GM10266 (cell line): ENCODE measurements around the gene ARMC5.

Experiments
- DNase-seq: peaks from one replicate; pipeline ENCODE4 v3.0.0; 2012; ENCODE audit errors: extremely low spot score
- CTCF ChIP-seq: IDR thresholded peaks from 2 replicates; pipeline ENCODE4 v1.5.1; 2012; ENCODE audit warnings: mild to moderate bottlenecking, low read depth; ENCODE audit not compliant: control insufficient read depth, insufficient read depth; ENCODE audit errors: missing control alignments

ARMC5 gene

GRCh38 chr16:31458073-31458843 is 1.0 kb upstream of the ARMC5 start:
- no peak for TF ChIP-seq CTCF
- no peak for DNase-seq

- TF ChIP-seq CTCF: no peak
- DNase-seq: peak; percentile 99
Measured at GRCh38 chr16:31459687-31460581, 633 bp downstream of the ARMC5 start.

GRCh38 chr16:31460582-31461002 is 1.3 kb downstream of the ARMC5 start:
- peak; percentile 73 for TF ChIP-seq CTCF

GRCh38 chr16:31461201-31461920 is 2.1 kb downstream of the ARMC5 start:
- TF ChIP-seq CTCF: no peak
- DNase-seq: no peak

More at GRCh38 chr16:31460582-31461002, 1.3 kb downstream of the ARMC5 start:
- peak; percentile 55 for DNase-seq

GRCh38 chr16:31461921-31462804 is 2.9 kb downstream of the ARMC5 start:
- DNase-seq: no peak
- no peak for TF ChIP-seq CTCF

GRCh38 chr16:31464348-31464769 is 5.1 kb downstream of the ARMC5 start:
- TF ChIP-seq CTCF: no peak
- no peak for DNase-seq
